Measurements from ENCODE around the gene HYAL2. TPM values are rescaled to one million over a fixed set of nuclear protein-coding genes. Genes with fewer than 3 reads are reported as not detected.

The HYAL2 gene
- total and polyA plus RNA-seq, 10 of the 15 experiments (the other 5 are each of a cell fraction or from before 2014, with no cell fraction given): 0.06 to 21.8 (median 12.7) TPM

- no peak for TF ChIP-seq E2F4 (IDR thresholded peaks at IDR 0.05; ENCODE audit: low read depth, low read length)
- no peak for TF ChIP-seq RAD21 (IDR thresholded peaks at IDR 0.05; ENCODE audit: insufficient read depth, low read depth, low read length)
- TF ChIP-seq SP1 (IDR thresholded peaks at IDR 0.05; ENCODE audit: low read depth, low read length): no peak
- TF ChIP-seq RUNX3 (IDR thresholded peaks at IDR 0.05; ENCODE audit: low read length): no peak
- TF ChIP-seq WRNIP1 (IDR thresholded peaks at IDR 0.05; ENCODE audit: borderline replicate concordance, low read depth, low read length): no peak
- no peak for TF ChIP-seq FOS (IDR thresholded peaks at IDR 0.05; ENCODE audit: borderline replicate concordance, extremely low read depth, insufficient read length)
- TF ChIP-seq HCFC1 (IDR thresholded peaks at IDR 0.05; ENCODE audit: low read length): no peak; the same call in 1 of the 2 replicates
- TF ChIP-seq NBN (IDR thresholded peaks at IDR 0.05): peak; percentile 45
- TF ChIP-seq RFX5 (IDR thresholded peaks at IDR 0.05; ENCODE audit: low read depth, low read length): no peak
- peak in 1 of 2 experiments; percentile 24; a peak in 1 of 4 replicates for TF ChIP-seq IKZF2 (IDR thresholded peaks at IDR 0.05)
- no peak for TF ChIP-seq TCF7 (IDR thresholded peaks at IDR 0.05; ENCODE audit: borderline replicate concordance)
- no peak for TF ChIP-seq KAT2A (conservative IDR thresholded peaks at IDR 0.05; ENCODE audit: control insufficient read depth, low read depth, low read length)
- TF ChIP-seq CEBPZ (IDR thresholded peaks at IDR 0.05; ENCODE audit: low read depth, low read length): no peak
- peak; percentile 98 for TF ChIP-seq HDAC6 (IDR thresholded peaks at IDR 0.05; ENCODE audit: unreplicated experiment)
- no peak for TF ChIP-seq ZNF592 (IDR thresholded peaks at IDR 0.05)
- TF ChIP-seq USF1 (IDR thresholded peaks at IDR 0.05; ENCODE audit: borderline replicate concordance, extremely low read length, insufficient read depth, low read depth, low read length): peak; percentile 70
- TF ChIP-seq ZNF274 (IDR thresholded peaks at IDR 0.05; ENCODE audit: insufficient read depth, insufficient read length): no peak
- no peak for TF ChIP-seq CBX5 (IDR thresholded peaks at IDR 0.05; ENCODE audit: low read depth)
Observed at GRCh38 chr3:50340448-50341329, 18.1 kb upstream of the HYAL2 start, which contains the start of gene RASSF1 (continued).
